Measurements from ENCODE around the gene S100A7A.

Gene S100A7A

DNA sequence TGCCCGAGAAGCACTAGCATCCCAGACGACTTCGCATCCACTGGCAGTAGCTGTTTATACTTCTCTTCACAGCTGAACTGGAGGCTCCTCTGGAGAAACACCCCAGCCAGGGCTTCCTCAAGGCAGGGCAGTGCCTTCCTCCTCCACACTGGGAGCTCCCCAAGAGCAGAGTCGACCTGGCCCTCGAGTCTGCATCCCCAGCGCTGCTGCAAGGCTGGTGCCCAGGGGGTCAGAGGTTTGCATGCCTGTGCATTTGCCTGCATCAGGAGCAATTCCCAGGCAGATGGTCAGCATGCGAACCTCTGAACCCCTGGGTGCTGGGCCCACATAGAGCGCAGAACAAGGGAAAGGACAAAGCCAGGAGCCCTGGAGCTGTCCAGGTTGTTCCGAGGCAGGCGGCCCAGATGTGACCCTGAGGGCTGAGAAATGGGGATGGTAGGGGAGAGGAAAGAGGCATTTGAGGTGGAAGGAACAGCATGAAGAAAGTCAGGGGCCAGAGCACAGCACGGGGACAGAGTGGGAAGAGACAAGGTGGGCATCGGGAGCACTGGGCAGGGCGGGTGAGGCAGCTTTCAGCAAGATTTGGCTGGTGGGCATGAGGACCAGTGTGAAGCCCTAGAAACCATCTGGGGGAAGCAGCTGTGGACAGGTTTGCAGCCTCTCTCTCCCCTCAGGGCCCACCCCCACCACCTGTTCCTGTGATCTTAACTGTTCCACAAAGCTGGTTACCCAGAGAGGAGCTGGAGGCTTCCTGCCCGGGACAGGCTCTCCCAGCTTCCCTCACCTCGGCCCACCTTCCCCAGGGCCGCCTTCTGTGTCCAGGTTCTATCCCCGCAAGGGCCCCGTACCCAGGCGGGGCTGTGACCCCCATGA is 19.0 kb upstream of the S100A7A start:
- H3K4me3 ChIP-seq (ENCODE audit: low read depth, low read length), result no peak overlapping the region
- DNase-seq (ENCODE audit: low read depth), result no peak
- TF ChIP-seq, protein P1, sequence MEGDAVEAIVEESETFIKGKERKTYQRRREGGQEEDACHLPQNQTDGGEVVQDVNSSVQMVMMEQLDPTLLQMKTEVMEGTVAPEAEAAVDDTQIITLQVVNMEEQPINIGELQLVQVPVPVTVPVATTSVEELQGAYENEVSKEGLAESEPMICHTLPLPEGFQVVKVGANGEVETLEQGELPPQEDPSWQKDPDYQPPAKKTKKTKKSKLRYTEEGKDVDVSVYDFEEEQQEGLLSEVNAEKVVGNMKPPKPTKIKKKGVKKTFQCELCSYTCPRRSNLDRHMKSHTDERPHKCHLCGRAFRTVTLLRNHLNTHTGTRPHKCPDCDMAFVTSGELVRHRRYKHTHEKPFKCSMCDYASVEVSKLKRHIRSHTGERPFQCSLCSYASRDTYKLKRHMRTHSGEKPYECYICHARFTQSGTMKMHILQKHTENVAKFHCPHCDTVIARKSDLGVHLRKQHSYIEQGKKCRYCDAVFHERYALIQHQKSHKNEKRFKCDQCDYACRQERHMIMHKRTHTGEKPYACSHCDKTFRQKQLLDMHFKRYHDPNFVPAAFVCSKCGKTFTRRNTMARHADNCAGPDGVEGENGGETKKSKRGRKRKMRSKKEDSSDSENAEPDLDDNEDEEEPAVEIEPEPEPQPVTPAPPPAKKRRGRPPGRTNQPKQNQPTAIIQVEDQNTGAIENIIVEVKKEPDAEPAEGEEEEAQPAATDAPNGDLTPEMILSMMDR (IDR thresholded peaks at IDR 0.05; ENCODE audit: low read depth, low read length, missing control alignments), result no peak
- in situ Hi-C loops (cut with HindIII; ENCODE audit: low sequenced_read_pairs), result no loop called here

DNA sequence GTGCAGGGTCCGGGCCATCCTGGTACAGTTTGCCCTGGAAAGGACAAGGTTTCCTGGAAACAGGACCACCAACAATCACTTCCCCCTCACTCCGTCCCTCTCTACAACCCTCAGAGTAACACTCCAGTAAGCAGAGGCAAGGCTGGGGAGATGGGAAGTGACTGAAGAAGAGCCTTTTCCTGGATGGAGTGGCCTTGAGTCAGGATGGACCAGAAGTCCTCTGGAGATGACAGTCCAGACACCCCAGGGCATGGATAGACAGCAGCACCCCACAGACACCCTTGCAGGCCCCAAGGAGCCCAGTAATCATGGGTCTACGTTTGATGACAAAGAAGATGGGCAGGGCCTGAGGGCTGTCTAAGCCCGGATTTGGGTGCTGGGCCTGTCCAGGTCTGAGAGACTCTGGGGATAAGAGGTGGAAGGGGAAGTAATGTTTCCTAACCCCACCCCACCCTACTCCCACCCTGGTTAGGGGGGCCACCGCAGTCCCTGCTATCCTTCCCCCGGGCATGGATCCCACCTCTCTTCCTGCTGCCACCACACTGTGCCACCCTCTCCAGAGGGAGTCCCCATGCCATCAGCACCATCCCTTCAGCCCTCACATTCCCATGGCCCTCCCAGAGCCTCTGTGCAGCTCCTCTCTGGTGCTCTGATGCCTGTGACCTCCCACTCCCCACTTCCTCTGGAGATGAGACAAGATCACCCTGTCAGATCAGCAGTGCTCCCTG is 18.2 kb upstream of the S100A7A start:
- TF ChIP-seq, protein P1 (IDR thresholded peaks at IDR 0.05; ENCODE audit: low read depth, low read length, missing control alignments), result no peak
- in situ Hi-C loops (cut with HindIII; ENCODE audit: low sequenced_read_pairs), result no loop called here
- no peak overlapping the region for H3K4me3 ChIP-seq (ENCODE audit: low read depth, low read length)
- no peak for DNase-seq (ENCODE audit: low read depth)

DNA sequence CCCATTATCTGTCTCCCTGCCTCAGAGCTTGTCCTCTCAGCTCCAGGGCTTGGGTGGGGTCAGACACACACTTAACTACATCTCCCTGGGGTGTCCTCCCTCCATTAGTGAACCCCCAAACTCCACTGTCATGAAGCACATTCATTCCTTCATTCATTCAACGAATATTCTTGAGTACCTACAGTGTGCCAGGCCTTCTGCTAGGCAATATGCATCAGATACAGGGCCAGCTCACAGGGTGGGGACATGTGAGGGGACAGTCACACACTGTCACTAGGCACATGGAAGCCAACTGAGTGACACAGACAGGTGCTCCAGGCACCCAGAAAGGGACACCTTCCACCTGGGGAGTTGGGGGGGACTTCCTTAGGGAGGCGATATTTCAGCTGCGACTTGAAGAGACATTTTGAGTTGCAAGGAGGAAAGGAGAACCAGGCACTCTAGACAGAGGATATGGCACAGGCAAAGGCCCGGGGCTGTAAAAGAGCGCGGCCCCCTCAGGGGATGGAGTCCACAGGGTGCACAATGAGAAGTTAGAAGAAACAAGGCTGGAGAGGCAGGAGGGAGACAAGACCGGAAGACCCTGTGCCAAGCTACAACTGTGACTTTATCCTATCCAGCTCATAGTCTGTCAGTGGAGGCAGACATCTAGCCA is 16.8 kb upstream of the S100A7A start:
- no peak for DNase-seq (ENCODE audit: low read depth)
- TF ChIP-seq, protein P1 (IDR thresholded peaks at IDR 0.05; ENCODE audit: low read depth, low read length, missing control alignments), result no peak
- no peak overlapping the region for H3K4me3 ChIP-seq (ENCODE audit: low read depth, low read length)
- in situ Hi-C loops (cut with HindIII; ENCODE audit: low sequenced_read_pairs), result no loop called here

DNA sequence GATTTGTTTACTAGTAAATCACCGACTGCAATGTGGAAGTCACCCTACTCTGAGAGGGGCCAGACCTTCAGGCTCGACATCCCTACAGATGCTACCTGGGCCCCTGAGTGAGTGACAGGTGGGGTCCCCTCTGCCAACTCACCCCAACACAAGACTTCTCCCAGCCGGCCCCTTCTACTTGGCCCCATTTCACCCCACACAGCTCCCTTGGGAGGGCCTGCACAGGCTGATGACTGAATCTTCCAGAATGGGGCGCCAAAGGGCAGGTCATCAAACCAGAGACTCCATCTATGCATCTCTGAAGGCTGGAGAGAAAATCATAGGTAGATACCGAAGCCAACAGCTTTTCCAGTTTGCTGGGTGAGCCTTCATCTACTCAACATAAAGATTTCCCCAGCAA is 16.1 kb upstream of the S100A7A start:
- TF ChIP-seq, protein P1 (IDR thresholded peaks at IDR 0.05; ENCODE audit: low read depth, low read length, missing control alignments), result no peak
- DNase-seq (ENCODE audit: low read depth), result no peak
- H3K4me3 ChIP-seq (ENCODE audit: low read depth, low read length), result no peak overlapping the region
- in situ Hi-C loops (cut with HindIII; ENCODE audit: low sequenced_read_pairs), result no loop called here

DNA sequence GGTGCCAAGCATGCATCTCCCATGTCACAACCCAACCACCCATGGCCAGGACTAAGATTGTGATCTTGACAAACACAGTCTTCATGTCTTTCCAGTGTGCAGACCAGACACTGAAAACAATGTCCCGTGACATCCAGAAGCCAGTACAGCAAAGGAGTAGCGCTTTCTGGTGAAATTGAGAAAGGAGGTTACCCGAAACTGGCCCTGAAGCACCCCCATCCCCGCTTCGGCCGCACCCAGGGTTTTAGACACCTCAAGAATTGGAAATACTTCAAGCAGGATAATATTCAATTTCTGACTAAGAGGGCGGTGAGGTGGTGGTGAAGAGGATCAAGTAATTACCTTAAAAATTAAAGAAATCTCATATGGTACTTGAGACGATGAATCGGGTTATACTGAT is 14.9 kb upstream of the S100A7A start:
- H3K4me3 ChIP-seq (ENCODE audit: low read depth, low read length), result no peak overlapping the region
- no peak for DNase-seq (ENCODE audit: low read depth)
- in situ Hi-C loops (cut with HindIII; ENCODE audit: low sequenced_read_pairs), result no loop called here
- TF ChIP-seq, protein P1 (IDR thresholded peaks at IDR 0.05; ENCODE audit: low read depth, low read length, missing control alignments), result no peak

DNA sequence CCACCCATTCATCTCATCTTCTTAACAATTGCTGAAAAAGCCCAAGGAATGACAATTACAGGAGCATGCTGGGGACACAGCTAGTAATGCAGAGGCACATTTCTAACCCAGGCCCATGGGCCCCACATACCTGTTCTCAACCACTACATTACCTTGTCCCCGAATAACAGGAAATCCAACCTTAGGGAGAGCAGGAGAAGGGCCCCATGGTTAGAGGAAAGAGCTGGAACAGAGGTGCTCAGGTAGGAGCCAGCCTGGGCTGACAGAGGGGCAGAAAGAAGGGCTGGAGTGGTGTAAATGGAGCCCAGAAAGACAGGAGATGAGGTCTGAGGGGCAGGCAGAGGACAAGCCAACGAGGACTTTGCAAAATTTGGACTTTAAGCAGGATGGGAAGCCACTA is 14.1 kb upstream of the S100A7A start:
- TF ChIP-seq, protein P1 (IDR thresholded peaks at IDR 0.05; ENCODE audit: low read depth, low read length, missing control alignments), result no peak
- in situ Hi-C loops (cut with HindIII; ENCODE audit: low sequenced_read_pairs), result no loop called here
- DNase-seq (ENCODE audit: low read depth), result no peak
- H3K4me3 ChIP-seq (ENCODE audit: low read depth, low read length), result no peak overlapping the region

Data from astrocyte of the cerebellum (primary cell).